PC-9 (cell line): ENCODE measurements around the gene PKNOX2. TPM values are rescaled to one million over a fixed set of nuclear protein-coding genes. Genes with fewer than 3 reads are reported as not detected.

Experiments used
- BruUV-seq: library from RNA; stranded (reverse); fragments of 400-500 nt; replicated peaks from 2 replicates; lab custom pipeline; 2021; lab: Mats Ljungman, UMichigan
- CTCF ChIA-PET: fragments of 300-600 bp; sonication (Branson Sonifier 250); formaldehyde crosslinking; loops from one replicate; lab custom pipeline; 2022; ENCODE audit warnings: antibody characterized with exemption; lab: Charles Lee
- POLR2A ChIA-PET: fragments of 300-600 bp; sonication (Branson Sonifier 250); formaldehyde crosslinking; loops from one replicate; lab custom pipeline; 2022; ENCODE audit warnings: antibody characterized with exemption; ENCODE audit not compliant: unreplicated experiment; lab: Charles Lee
- DNase-seq, 2 experiments: peaks; one replicate each; pipeline versions ENCODE4 v3.0.0 to v3.0.0-alpha.2; 2015 to 2022; ENCODE audit warnings: mixed read lengths in 1 of 2
- H2AFZ ChIP-seq: fragments of 200-600 bp; sonication (generic); 2 replicates; pipeline ENCODE4 v1.8.1; 2017; ENCODE audit warnings: antibody characterized with exemption
- H3F3A ChIP-seq: fragments of 200-600 bp; sonication (generic); 2 replicates; pipeline ENCODE4 v1.8.1; 2017; ENCODE audit warnings: antibody characterized with exemption, mild to moderate bottlenecking, low read depth; ENCODE audit not compliant: insufficient read depth
- H3K27ac ChIP-seq: fragments of 200-600 bp; sonication (generic); 2 replicates; pipeline ENCODE4 v1.6.1; 2016; ENCODE audit warnings: mixed run types
- H3K27me3 ChIP-seq: fragments of 200-600 bp; sonication (generic); 2 replicates; pipeline ENCODE4 v1.6.1; 2016; ENCODE audit warnings: low read depth, mixed run types; ENCODE audit not compliant: insufficient read depth
- H3K36me3 ChIP-seq: fragments of 200-600 bp; sonication (generic); 2 replicates; pipeline ENCODE4 v1.6.1; 2016; ENCODE audit warnings: low read depth, mixed run types
- H3K4me1 ChIP-seq: fragments of 200-600 bp; sonication (generic); replicated peaks from 2 replicates; pipeline ENCODE4 v1.6.1; 2016; ENCODE audit warnings: mixed run types; ENCODE audit not compliant: insufficient read depth
- H3K4me2 ChIP-seq: fragments of 200-600 bp; sonication (generic); 2 replicates; pipeline ENCODE4 v1.6.1; 2017; ENCODE audit warnings: mixed run types
- H3K4me3 ChIP-seq: fragments of 200-600 bp; sonication (generic); 2 replicates; pipeline ENCODE4 v1.6.1; 2016; ENCODE audit warnings: mixed run types
- H3K79me2 ChIP-seq: fragments of 200-600 bp; sonication (generic); 2 replicates; pipeline ENCODE4 v1.6.1; 2017; ENCODE audit warnings: low read depth, mixed run types
- H3K9me2 ChIP-seq: fragments of 200-600 bp; sonication (generic); 2 replicates; pipeline ENCODE4 v1.8.1; 2017; ENCODE audit warnings: mild to moderate bottlenecking; ENCODE audit not compliant: insufficient read depth
- H3K9me3 ChIP-seq: fragments of 200-600 bp; sonication (generic); 2 replicates; pipeline ENCODE4 v1.8.1; 2016; ENCODE audit warnings: low read depth; ENCODE audit not compliant: insufficient read depth
- H4K20me1 ChIP-seq: fragments of 200-600 bp; sonication (generic); 2 replicates; pipeline ENCODE4 v1.8.1; 2017; ENCODE audit not compliant: insufficient read depth
- EZH2 ChIP-seq: fragments of 200-600 bp; sonication (generic); IDR thresholded peaks from 2 replicates; pipeline ENCODE4 v1.8.0; 2017; ENCODE audit warnings: antibody characterized with exemption, low read depth
- intact Hi-C: fragments of 100-400 bp; cut with micrococcal nuclease; formaldehyde crosslinking; loops from one replicate; pipeline ENCODE4 v1.10.0; 2022; ENCODE audit not compliant: unreplicated experiment
- total RNA-seq: library from RNA; stranded (reverse); gene quantifications from 2 replicates; pipeline ENCODE4 v1.2.3, GENCODE V29; 2021
- TF ChIP-seq, protein P1 (sequence below): fragments of 200-600 bp; sonication (generic); conservative IDR thresholded peaks from 2 replicates; pipeline ENCODE4 v1.6.1; 2017; ENCODE audit warnings: mixed run types, antibody characterized with exemption, mild to moderate bottlenecking, moderate library complexity

PKNOX2 gene
- total RNA-seq, 1 experiment from 2014 or later, result not detected

DNA sequence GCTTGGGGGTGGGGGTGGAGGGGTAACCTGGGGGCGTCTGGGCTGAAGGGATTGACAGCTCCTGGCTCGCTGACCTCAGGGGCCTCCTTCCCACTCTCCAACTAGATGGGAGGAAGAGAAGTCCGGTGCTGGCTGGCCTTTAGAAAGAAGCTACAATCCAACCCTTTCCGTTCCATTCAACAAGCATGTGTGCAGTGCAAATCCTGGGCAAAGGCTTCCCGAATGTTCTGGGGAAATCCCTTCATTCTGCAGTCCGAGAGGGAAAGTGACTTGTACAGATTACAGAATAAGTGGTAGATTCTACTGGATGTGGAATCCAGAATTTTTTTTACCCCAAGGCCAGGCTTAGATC is 181.6 kb downstream of the PKNOX2 start:
- H3K27me3 ChIP-seq, result 0 out of 2 replicates have a peak, but pooled peaks cover 3% of the 10 kb centered on the region
- no peaks in the 10 kb centered on the region for H3F3A ChIP-seq
- no peak for DNase-seq
- no peaks in the 10 kb centered on the region for H3K9me3 ChIP-seq
- intact Hi-C loops, result loop anchor here (5.0 to 10.0 kb wide), 2 partner anchors 181 to 509 kb away; partner anchors contain the start of gene PKNOX2
- no peaks in the 10 kb centered on the region for H3K36me3 ChIP-seq
- no TSS peak for BruUV-seq
- H3K9me2 ChIP-seq, result no peaks in the 10 kb centered on the region
- no peaks in the 10 kb centered on the region; the same call in 1 of the 2 replicates for H4K20me1 ChIP-seq
- POLR2A ChIA-PET, result interaction anchor here (0.6 kb wide), 1 partner anchor 46 kb away, joined by 7 read pairs; no protein-coding TSS in a partner anchor
- no peak overlapping the region for H3K4me2 ChIP-seq
- no peaks in the 10 kb centered on the region for H3K4me1 ChIP-seq
- no peaks in the 10 kb centered on the region for H3K79me2 ChIP-seq
- TF ChIP-seq, protein P1, sequence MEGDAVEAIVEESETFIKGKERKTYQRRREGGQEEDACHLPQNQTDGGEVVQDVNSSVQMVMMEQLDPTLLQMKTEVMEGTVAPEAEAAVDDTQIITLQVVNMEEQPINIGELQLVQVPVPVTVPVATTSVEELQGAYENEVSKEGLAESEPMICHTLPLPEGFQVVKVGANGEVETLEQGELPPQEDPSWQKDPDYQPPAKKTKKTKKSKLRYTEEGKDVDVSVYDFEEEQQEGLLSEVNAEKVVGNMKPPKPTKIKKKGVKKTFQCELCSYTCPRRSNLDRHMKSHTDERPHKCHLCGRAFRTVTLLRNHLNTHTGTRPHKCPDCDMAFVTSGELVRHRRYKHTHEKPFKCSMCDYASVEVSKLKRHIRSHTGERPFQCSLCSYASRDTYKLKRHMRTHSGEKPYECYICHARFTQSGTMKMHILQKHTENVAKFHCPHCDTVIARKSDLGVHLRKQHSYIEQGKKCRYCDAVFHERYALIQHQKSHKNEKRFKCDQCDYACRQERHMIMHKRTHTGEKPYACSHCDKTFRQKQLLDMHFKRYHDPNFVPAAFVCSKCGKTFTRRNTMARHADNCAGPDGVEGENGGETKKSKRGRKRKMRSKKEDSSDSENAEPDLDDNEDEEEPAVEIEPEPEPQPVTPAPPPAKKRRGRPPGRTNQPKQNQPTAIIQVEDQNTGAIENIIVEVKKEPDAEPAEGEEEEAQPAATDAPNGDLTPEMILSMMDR, result no peak
- TF ChIP-seq EZH2, result no peak
- no peak overlapping the region for H3K27ac ChIP-seq
- no peak overlapping the region for H2AFZ ChIP-seq
- CTCF ChIA-PET, result interaction anchor here (0.6 kb wide), 2 partner anchors 502 to 795 kb away, joined by 3 to 7 read pairs; no protein-coding TSS in a partner anchor
- no peak overlapping the region for H3K4me3 ChIP-seq

DNA sequence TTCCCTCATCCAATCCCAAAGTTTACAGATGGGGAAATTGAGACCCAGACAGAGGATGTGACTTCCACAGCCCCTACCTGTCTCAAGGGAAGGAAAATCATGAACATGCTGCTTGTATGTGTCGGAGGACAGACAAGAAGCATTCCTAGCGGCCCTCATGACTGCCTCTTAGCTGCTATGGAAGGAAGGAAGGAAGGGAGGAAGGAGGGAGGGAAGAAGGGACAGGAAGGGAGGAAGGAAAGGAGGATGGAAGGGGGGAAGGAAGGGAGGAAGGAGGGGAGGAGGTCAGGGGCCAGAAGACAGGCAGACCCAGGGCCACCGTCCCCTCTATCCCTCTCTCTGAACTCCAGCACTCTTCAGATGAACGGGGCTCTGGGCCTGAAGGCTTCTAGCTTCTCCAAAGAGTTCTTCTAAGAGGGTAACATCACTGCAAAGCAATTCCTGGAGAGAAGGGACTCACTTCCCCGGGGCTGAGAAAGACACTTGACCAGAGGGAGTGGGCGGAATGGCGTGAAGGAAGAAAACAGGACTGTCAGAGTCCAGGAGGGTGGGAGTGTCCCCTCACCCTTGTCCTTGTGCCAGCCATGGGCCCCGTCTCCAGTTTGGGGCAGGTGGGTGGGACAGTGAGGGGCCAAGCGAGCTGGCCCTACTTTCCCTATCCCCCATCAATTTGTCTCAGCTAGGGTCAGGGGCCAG is 182.2 kb downstream of the PKNOX2 start:
- no peaks in the 10 kb centered on the region for H3K36me3 ChIP-seq
- ChIA-PET CTCF (interaction anchor here (0.6 kb wide), 1 partner anchor 796 kb away, joined by 3 read pairs; no protein-coding TSS in a partner anchor), POLR2A (interaction anchor here (0.6 kb wide), 1 partner anchor 45 kb away, joined by 7 read pairs; no protein-coding TSS in a partner anchor)
- DNase-seq, result no peak
- no peaks in the 10 kb centered on the region for H3K9me3 ChIP-seq
- H3F3A ChIP-seq, result no peaks in the 10 kb centered on the region
- H3K79me2 ChIP-seq, result no peaks in the 10 kb centered on the region
- H3K9me2 ChIP-seq, result no peaks in the 10 kb centered on the region
- H3K4me2 ChIP-seq, result no peak overlapping the region
- H4K20me1 ChIP-seq, result no peaks in the 10 kb centered on the region; the same call in 1 of the 2 replicates
- H3K4me3 ChIP-seq, result no peak overlapping the region
- intact Hi-C loops, result loop anchor here (5.0 to 10.0 kb wide), 2 partner anchors 182 to 509 kb away; partner anchors contain the start of gene PKNOX2
- H2AFZ ChIP-seq, result no peak overlapping the region
- 0 out of 2 replicates have a peak, but pooled peaks cover 4% of the 10 kb centered on the region for H3K27me3 ChIP-seq
- no TSS peak for BruUV-seq
- TF ChIP-seq, protein P1, result no peak
- no peak for TF ChIP-seq EZH2
- H3K4me1 ChIP-seq, result no peaks in the 10 kb centered on the region
- no peak overlapping the region for H3K27ac ChIP-seq

DNA sequence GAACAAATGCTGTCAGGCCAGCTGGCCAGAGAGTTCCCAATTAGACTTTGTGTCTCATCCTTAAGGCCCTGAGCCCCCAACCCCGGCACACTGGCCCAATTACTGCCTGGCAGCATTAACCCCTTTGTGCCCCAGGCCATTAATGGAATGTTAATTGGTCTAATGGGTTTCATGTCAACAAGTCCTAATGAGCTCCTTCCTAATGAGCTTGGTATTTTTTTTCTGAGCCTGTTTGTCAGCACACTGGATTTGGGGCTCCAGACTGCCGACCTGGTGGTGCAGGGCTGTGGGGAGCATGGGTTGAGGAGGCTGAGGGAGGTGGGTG is 182.7 kb downstream of the PKNOX2 start:
- H4K20me1 ChIP-seq, result no peaks in the 10 kb centered on the region; the same call in 1 of the 2 replicates
- H3K4me1 ChIP-seq, result no peaks in the 10 kb centered on the region
- CTCF ChIA-PET, result no interaction called here
- no peak overlapping the region for H3K4me2 ChIP-seq
- no peaks in the 10 kb centered on the region for H3K79me2 ChIP-seq
- H2AFZ ChIP-seq, result no peak overlapping the region
- no peak overlapping the region for H3K4me3 ChIP-seq
- H3F3A ChIP-seq, result no peaks in the 10 kb centered on the region
- intact Hi-C loops, result loop anchor here (5.0 to 10.0 kb wide), 2 partner anchors 182 to 510 kb away; partner anchors contain the start of gene PKNOX2
- BruUV-seq, result no TSS peak
- H3K9me2 ChIP-seq, result no peaks in the 10 kb centered on the region
- no peaks in the 10 kb centered on the region for H3K36me3 ChIP-seq
- no peak overlapping the region for H3K27ac ChIP-seq
- TF ChIP-seq, protein P1, result no peak
- TF ChIP-seq EZH2, result no peak
- no peak for DNase-seq
- POLR2A ChIA-PET, result no interaction called here
- H3K27me3 ChIP-seq, result 0 out of 2 replicates have a peak, but pooled peaks cover 4% of the 10 kb centered on the region
- no peaks in the 10 kb centered on the region for H3K9me3 ChIP-seq
